HG03045 (cell line): ENCODE results near the gene PRPF40B.

ENCODE experiments used
- ATAC-seq: cut with Tn5 transposase; IDR thresholded peaks from one replicate; pipeline ENCODE4 v1.9.1; 2021; ENCODE audit warnings: mild to moderate bottlenecking, moderate library complexity; ENCODE audit not compliant: unreplicated experiment

The PRPF40B gene

GRCh38 chr12:49680075-49680474, 56.7 kb downstream of the PRPF40B start:
- ATAC-seq: no peak

- ATAC-seq: no peak
Measured at GRCh38 chr12:49683599-49684309, 60.4 kb downstream of the PRPF40B start.

GRCh38 chr12:49684310-49684854, 61.0 kb downstream of the PRPF40B start:
- ATAC-seq: no peak

DNA sequence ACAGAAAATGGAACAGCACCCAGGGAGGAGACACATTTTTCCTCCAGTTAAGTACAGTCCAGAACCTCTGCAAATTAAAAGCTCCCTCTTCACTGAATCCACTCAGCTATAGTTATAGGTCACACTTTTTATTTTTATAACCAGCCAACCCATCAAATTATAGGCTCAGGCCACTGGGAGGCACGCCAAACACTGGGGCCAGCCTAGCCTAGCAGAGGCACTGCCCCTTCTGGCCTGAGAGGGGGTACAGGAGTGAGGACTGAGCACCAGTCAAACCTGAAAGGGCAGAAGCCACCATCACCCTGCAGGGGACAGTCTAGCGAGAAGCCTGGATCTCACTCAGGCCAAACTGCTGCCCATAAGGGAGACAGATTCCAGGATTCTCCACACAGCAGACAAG, 64.6 kb downstream of the PRPF40B start:
- no peak for ATAC-seq

- no peak for ATAC-seq
Measured at GRCh38 chr12:49689237-49689636, 65.9 kb downstream of the PRPF40B start.

- no peak for ATAC-seq
Measured at GRCh38 chr12:49689785-49690184, 66.4 kb downstream of the PRPF40B start.

- no peak for ATAC-seq
Measured at GRCh38 chr12:49692851-49693250, 69.5 kb downstream of the PRPF40B start.

DNA sequence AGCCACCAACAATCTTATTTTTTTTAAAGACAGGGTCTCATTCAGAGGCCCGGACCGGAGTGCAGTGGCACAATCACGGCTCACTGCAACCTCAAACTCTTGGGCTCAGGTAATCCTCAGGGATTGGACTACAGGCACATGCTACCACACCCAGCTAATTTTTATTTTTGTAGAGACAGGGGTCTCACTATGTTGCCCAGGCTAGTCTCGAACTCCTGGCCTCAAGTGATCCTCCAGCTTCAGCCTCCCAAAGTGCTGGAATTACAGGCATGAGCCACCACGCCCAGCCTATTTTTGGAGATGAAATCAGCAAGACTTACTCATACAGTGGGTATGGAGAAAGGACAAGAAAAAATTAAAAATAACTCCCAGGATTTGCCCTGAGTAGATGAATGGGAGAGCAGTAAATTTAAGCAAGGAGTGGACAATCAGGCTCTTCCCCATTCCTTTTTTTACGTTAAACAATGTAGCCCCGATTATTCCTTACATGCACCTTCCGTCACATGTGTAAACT, 70.6 kb downstream of the PRPF40B start:
- ATAC-seq: no peak
